Measurements from ENCODE around the gene VWA8. TPM values are rescaled to one million over a fixed set of nuclear protein-coding genes. Genes with fewer than 3 reads are reported as not detected.
"Not testable (repeated sequence)": the region's sequence is repeated elsewhere in the genome, so short reads cannot be mapped to it uniquely, and the experiment has no call there.

VWA8 gene
- total RNA-seq, 4 donors from 2014 or later: 27.7 to 47.7 (median 39.5) TPM

GRCh38 chr13:41848435-41849255, 112.3 kb downstream of the VWA8 start:
- Histone ChIP-seq H3K9me3 (no peaks in the 10 kb centered on the region), H3K4me3 (no peak overlapping the region), H3K27me3 (no peaks in the 10 kb centered on the region), H3K4me1 (no peaks in the 10 kb centered on the region), H3K36me3 (no peaks in the 10 kb centered on the region), H3K27ac (no peak overlapping the region)
- no peak for TF ChIP-seq POLR2A (IDR thresholded peaks at IDR 0.05)
- TF ChIP-seq, protein P1, sequence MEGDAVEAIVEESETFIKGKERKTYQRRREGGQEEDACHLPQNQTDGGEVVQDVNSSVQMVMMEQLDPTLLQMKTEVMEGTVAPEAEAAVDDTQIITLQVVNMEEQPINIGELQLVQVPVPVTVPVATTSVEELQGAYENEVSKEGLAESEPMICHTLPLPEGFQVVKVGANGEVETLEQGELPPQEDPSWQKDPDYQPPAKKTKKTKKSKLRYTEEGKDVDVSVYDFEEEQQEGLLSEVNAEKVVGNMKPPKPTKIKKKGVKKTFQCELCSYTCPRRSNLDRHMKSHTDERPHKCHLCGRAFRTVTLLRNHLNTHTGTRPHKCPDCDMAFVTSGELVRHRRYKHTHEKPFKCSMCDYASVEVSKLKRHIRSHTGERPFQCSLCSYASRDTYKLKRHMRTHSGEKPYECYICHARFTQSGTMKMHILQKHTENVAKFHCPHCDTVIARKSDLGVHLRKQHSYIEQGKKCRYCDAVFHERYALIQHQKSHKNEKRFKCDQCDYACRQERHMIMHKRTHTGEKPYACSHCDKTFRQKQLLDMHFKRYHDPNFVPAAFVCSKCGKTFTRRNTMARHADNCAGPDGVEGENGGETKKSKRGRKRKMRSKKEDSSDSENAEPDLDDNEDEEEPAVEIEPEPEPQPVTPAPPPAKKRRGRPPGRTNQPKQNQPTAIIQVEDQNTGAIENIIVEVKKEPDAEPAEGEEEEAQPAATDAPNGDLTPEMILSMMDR (IDR thresholded peaks at IDR 0.05): no peak
- no peak for DNase-seq

GRCh38 chr13:41847216-41847615, 113.7 kb downstream of the VWA8 start:
- Histone ChIP-seq H3K36me3 (no peaks in the 10 kb centered on the region), H3K27ac (no peak overlapping the region), H3K4me1 (no peaks in the 10 kb centered on the region), H3K9me3 (no peaks in the 10 kb centered on the region), H3K27me3 (no peaks in the 10 kb centered on the region), H3K4me3 (no peak overlapping the region)
- no peak for DNase-seq
- TF ChIP-seq, protein P1 (IDR thresholded peaks at IDR 0.05): no peak
- no peak for TF ChIP-seq POLR2A (IDR thresholded peaks at IDR 0.05)

GRCh38 chr13:41842036-41842620, 118.8 kb downstream of the VWA8 start:
- Histone ChIP-seq H3K9me3 (no peaks in the 10 kb centered on the region), H3K36me3 (no peaks in the 10 kb centered on the region), H3K27ac (no peak overlapping the region), H3K4me3 (no peak overlapping the region), H3K27me3 (no peaks in the 10 kb centered on the region), H3K4me1 (no peaks in the 10 kb centered on the region)
- no peak for DNase-seq
- no peak for TF ChIP-seq POLR2A (IDR thresholded peaks at IDR 0.05)
- TF ChIP-seq, protein P1 (IDR thresholded peaks at IDR 0.05): no peak

GRCh38 chr13:41837629-41838028, 123.3 kb downstream of the VWA8 start:
- Histone ChIP-seq H3K27ac (no peak overlapping the region), H3K36me3 (no peaks in the 10 kb centered on the region), H3K9me3 (no peaks in the 10 kb centered on the region), H3K27me3 (no peaks in the 10 kb centered on the region), H3K4me3 (no peak overlapping the region), H3K4me1 (no peaks in the 10 kb centered on the region)
- no peak for DNase-seq
- no peak for TF ChIP-seq POLR2A (IDR thresholded peaks at IDR 0.05)
- TF ChIP-seq, protein P1 (IDR thresholded peaks at IDR 0.05): no peak

DNA sequence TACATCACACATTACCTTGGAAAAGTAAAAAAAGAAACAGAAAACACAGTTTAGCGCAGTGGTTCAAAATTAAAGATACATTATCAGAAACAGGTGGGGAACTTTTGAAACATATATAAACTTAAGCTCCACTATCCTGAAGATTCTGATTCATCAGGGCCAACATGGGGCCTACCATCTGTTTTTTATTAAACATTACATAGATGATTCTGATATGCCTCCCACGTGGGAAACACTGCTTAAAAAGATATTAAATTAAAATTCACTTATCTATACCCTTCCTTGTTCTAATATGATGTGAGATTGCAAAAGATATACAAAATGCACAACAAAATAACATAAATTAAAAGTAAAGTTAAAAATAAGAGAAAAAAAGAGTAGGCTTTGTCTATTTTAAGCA, 125.0 kb downstream of the VWA8 start:
- TF ChIP-seq, protein P1 (IDR thresholded peaks at IDR 0.05): no peak
- no peak for DNase-seq
- Histone ChIP-seq H3K36me3 (peaks cover 0 to 3% (median 0%) of the 10 kb centered on the region in 3 donors), H3K4me1 (no peaks in the 10 kb centered on the region), H3K27me3 (no peaks in the 10 kb centered on the region), H3K9me3 (no peaks in the 10 kb centered on the region), H3K4me3 (no peak overlapping the region), H3K27ac (no peak overlapping the region)

GRCh38 chr13:41834697-41835096, 126.2 kb downstream of the VWA8 start:
- not testable (repeated sequence) for H3K27me3 ChIP-seq, DNase-seq, H3K4me3 ChIP-seq, H3K9me3 ChIP-seq, H3K4me1 ChIP-seq, H3K36me3 ChIP-seq, H3K27ac ChIP-seq
